RWPE1 (cell line): ENCODE data around the gene SPACA7.
"Not testable (repeated sequence)": the region's sequence is repeated elsewhere in the genome, so short reads cannot be mapped to it uniquely, and the experiment has no call there.

Source experiments
- CTCF ChIA-PET: fragments of 350-600 bp; sonication (Branson Sonifier 250); formaldehyde crosslinking; extraction: SDS; loops from one replicate; lab custom pipeline; 2021; lab: Yijun Ruan, JAX
- POLR2A ChIA-PET: fragments of 400-600 bp; formaldehyde crosslinking; extraction: SDS; loops from one replicate; lab custom pipeline; 2020; ENCODE audit warnings: antibody characterized with exemption; ENCODE audit not compliant: low non-redundant PET; lab: Yijun Ruan, JAX
- DNase-seq: peaks from one replicate; pipeline ENCODE4 v3.0.0; 2012; ENCODE audit warnings: low spot score
- H3K27ac ChIP-seq: fragments of 450-650 bp; 2 replicates; pipeline ENCODE4 v1.5.1; 2017
- TF ChIP-seq, protein P1 (sequence below): fragments of 450-650 bp; conservative IDR thresholded peaks from 2 replicates; pipeline ENCODE4 v1.5.1; 2017; ENCODE audit warnings: low read depth, mild to moderate bottlenecking

SPACA7 gene

DNA sequence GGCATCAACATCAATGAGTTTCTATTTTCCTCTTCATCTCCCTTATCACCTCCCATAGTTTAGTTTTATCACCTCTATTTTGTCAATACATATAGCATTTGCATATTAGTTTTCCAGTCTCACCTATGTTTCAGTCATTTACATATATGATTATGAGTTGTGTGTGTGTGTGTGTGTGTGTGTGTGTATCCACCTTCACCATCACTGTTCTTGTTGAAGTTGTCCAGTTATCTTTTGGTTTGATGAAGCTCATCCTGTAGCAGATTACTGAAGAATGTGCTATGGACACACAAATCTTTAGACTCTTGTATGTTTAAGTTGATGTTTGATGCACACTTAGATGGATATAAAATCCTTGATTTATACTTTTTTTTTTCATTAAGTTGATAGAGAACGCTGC is 40.5 kb downstream of the SPACA7 start:
- POLR2A ChIA-PET: no interaction called here
- TF ChIP-seq, protein P1, sequence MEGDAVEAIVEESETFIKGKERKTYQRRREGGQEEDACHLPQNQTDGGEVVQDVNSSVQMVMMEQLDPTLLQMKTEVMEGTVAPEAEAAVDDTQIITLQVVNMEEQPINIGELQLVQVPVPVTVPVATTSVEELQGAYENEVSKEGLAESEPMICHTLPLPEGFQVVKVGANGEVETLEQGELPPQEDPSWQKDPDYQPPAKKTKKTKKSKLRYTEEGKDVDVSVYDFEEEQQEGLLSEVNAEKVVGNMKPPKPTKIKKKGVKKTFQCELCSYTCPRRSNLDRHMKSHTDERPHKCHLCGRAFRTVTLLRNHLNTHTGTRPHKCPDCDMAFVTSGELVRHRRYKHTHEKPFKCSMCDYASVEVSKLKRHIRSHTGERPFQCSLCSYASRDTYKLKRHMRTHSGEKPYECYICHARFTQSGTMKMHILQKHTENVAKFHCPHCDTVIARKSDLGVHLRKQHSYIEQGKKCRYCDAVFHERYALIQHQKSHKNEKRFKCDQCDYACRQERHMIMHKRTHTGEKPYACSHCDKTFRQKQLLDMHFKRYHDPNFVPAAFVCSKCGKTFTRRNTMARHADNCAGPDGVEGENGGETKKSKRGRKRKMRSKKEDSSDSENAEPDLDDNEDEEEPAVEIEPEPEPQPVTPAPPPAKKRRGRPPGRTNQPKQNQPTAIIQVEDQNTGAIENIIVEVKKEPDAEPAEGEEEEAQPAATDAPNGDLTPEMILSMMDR: no peak
- DNase-seq: no peak
- H3K27ac ChIP-seq: no peak overlapping the region
- CTCF ChIA-PET: interaction anchor here (0.6 kb wide), 1 partner anchor 975 kb away, joined by 3 read pairs; no protein-coding TSS in a partner anchor

DNA sequence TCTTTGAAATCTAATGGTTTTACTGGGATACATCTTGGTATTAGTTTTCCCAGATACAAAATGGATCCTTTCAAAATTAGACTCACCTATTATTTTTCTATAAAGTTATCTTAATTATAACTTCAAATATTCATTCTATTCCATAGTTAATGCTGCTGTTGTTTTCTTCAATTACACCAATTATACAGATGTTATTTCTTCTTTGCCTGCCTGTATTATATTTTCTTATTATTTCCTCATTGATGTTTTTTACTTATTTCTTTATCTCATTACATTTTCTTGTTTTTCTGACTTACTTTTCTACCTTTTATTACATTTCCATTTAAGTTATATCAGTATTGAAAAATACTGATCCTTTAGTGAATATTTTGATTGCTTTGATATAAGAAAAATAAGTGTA is 40.9 kb downstream of the SPACA7 start:
- POLR2A ChIA-PET: no interaction called here
- CTCF ChIA-PET: no interaction called here
- TF ChIP-seq, protein P1: no peak
- H3K27ac ChIP-seq: no peak overlapping the region
- no peak for DNase-seq

DNA sequence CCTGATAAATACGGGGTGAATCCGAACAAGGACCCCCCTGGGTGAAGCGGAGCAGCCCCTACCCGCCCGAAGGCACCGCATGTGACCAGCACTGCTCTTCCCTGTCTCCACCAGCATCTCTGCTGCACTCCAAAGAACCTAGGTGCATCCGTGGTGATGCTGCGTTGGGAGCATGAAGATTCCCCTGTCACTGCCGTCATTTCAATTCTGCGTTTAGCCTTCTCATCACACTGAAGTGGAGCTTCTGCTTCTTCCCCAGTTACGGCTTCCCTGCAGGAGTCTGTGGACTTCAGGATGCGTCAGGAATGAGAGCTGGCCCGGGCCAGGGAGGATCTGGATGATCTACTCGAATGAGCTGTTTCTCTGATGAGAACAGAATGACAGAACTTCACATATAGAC is 47.9 kb downstream of the SPACA7 start:
- DNase-seq: no peak
- POLR2A ChIA-PET: no interaction called here
- CTCF ChIA-PET: no interaction called here
- TF ChIP-seq, protein P1: no peak
- no peak overlapping the region for H3K27ac ChIP-seq

DNA sequence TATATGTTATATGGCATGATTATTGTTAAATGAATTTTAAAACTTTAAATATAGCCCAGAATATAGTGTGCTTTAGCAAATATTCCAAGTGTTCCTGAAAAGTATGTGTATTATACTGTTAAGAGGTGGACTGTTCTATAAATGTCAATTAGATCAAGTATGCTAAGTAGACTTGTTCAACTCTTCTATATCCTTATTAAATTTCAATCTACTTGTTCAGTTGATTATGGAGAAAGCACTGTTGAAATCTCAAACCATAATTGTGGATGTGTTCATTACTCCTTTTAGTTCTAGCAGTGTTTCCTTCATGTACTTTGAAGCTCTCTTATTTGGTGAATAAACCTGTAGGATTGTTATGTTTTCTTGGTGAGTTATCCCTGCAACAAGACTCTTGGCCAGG is 52.5 kb downstream of the SPACA7 start:
- TF ChIP-seq, protein P1: no peak
- no peak for DNase-seq
- ChIA-PET CTCF (interaction anchor here (0.7 kb wide), 1 partner anchor 954 kb away, joined by 3 read pairs; no protein-coding TSS in a partner anchor), POLR2A (no interaction called here)
- no peak overlapping the region for H3K27ac ChIP-seq

GRCh38 chr13:112431734-112432133 is 55.6 kb downstream of the SPACA7 start:
- TF ChIP-seq, protein P1: no peak
- POLR2A ChIA-PET: no interaction called here
- CTCF ChIA-PET: no interaction called here
- no peak for DNase-seq
- H3K27ac ChIP-seq: no peak overlapping the region

- CTCF ChIA-PET: interaction anchor here (0.6 to 0.7 kb wide), 2 partner anchors 391 to 830 kb away, joined by 3 read pairs; no protein-coding TSS in a partner anchor
- POLR2A ChIA-PET, DNase-seq, H3K27ac ChIP-seq: not testable (repeated sequence)
These were observed 56.6 kb downstream of the SPACA7 start for GRCh38 chr13:112432734-112433133.

GRCh38 chr13:112433517-112433916 is 57.4 kb downstream of the SPACA7 start:
- POLR2A ChIA-PET, H3K27ac ChIP-seq, DNase-seq: not testable (repeated sequence)
- CTCF ChIA-PET: interaction anchor here (0.7 kb wide), 1 partner anchor 391 kb away, joined by 3 read pairs; no protein-coding TSS in a partner anchor

- CTCF ChIA-PET: no interaction called here
- TF ChIP-seq, protein P1: no peak
- POLR2A ChIA-PET: no interaction called here
- no peak for DNase-seq
- no peak overlapping the region for H3K27ac ChIP-seq
These were observed 57.9 kb downstream of the SPACA7 start for GRCh38 chr13:112434032-112434431.
